ENCODE results near the gene SAP30.
A peak's percentile ranks its signal among the peaks of the same experiment; 100 is the strongest.

Gene SAP30

GRCh38 chr4:173337463-173337862 is 33.3 kb upstream of the SAP30 start:
- H3K4me1 ChIP-seq (ENCODE audit: insufficient read depth, low read length, severe bottlenecking): peaks cover 43% of the 10 kb centered on the region
- H3K4me3 ChIP-seq (ENCODE audit: low read depth, low read length, poor library complexity, severe bottlenecking): no peak overlapping the region
- no peaks in the 10 kb centered on the region for H3K9me3 ChIP-seq (ENCODE audit: low read length)
- TF ChIP-seq EZH2 (IDR thresholded peaks at IDR 0.05; ENCODE audit: borderline replicate concordance, low read length) (no peak), CTCF (IDR thresholded peaks at IDR 0.05; ENCODE audit: low read length) (no peak)
- H4K20me1 ChIP-seq (ENCODE audit: insufficient read depth, low read length): no peaks in the 10 kb centered on the region
- H3K79me2 ChIP-seq (ENCODE audit: insufficient read depth, low read length): peaks cover 34% of the 10 kb centered on the region
- H2AFZ ChIP-seq (ENCODE audit: low read length): no peak overlapping the region
- no peak overlapping the region for H3K9ac ChIP-seq (ENCODE audit: low read length)
- no peaks in the 10 kb centered on the region for H3K9me2 ChIP-seq (ENCODE audit: low read depth, low read length)
- no peaks in the 10 kb centered on the region for H3K27me3 ChIP-seq (ENCODE audit: insufficient read depth, low read length)
- no peaks in the 10 kb centered on the region for H3F3A ChIP-seq (ENCODE audit: insufficient read depth, low read length)
- peak overlapping the region; percentile 3 for H3K27ac ChIP-seq (ENCODE audit: low read depth, low read length, poor library complexity, severe bottlenecking)
- H3K36me3 ChIP-seq (ENCODE audit: insufficient read depth, low read length): peaks cover 11% of the 10 kb centered on the region
- no peak overlapping the region for H3K4me2 ChIP-seq (ENCODE audit: low read length)

GRCh38 chr4:173343832-173344397 is 26.8 kb upstream of the SAP30 start:
- Histone ChIP-seq H3F3A (ENCODE audit: insufficient read depth, low read length) (no peaks in the 10 kb centered on the region), H3K27me3 (ENCODE audit: insufficient read depth, low read length) (no peaks in the 10 kb centered on the region), H3K79me2 (ENCODE audit: insufficient read depth, low read length) (no peaks in the 10 kb centered on the region), H3K4me1 (ENCODE audit: insufficient read depth, low read length, severe bottlenecking) (peaks cover 19% of the 10 kb centered on the region), H2AFZ (ENCODE audit: low read length) (no peak overlapping the region), H3K27ac (ENCODE audit: low read depth, low read length, poor library complexity, severe bottlenecking) (no peak overlapping the region), H3K9me3 (ENCODE audit: low read length) (no peaks in the 10 kb centered on the region), H3K9me2 (ENCODE audit: low read depth, low read length) (no peaks in the 10 kb centered on the region), H3K4me3 (ENCODE audit: low read depth, low read length, poor library complexity, severe bottlenecking) (no peak overlapping the region), H4K20me1 (ENCODE audit: insufficient read depth, low read length) (no peaks in the 10 kb centered on the region), H3K9ac (ENCODE audit: low read length) (no peak overlapping the region), H3K4me2 (ENCODE audit: low read length) (no peak overlapping the region), H3K36me3 (ENCODE audit: insufficient read depth, low read length) (no peaks in the 10 kb centered on the region)
- no peak for TF ChIP-seq CTCF (IDR thresholded peaks at IDR 0.05; ENCODE audit: low read length)
- no peak for TF ChIP-seq EZH2 (IDR thresholded peaks at IDR 0.05; ENCODE audit: borderline replicate concordance, low read length)

GRCh38 chr4:173345648-173346047 is 25.1 kb upstream of the SAP30 start:
- H3K36me3 ChIP-seq (ENCODE audit: insufficient read depth, low read length): no peaks in the 10 kb centered on the region
- H3K9ac ChIP-seq (ENCODE audit: low read length): no peak overlapping the region
- peaks cover 6% of the 10 kb centered on the region for H3K4me1 ChIP-seq (ENCODE audit: insufficient read depth, low read length, severe bottlenecking)
- H2AFZ ChIP-seq (ENCODE audit: low read length): no peak overlapping the region
- no peaks in the 10 kb centered on the region for H3K9me2 ChIP-seq (ENCODE audit: low read depth, low read length)
- no peak overlapping the region for H3K27ac ChIP-seq (ENCODE audit: low read depth, low read length, poor library complexity, severe bottlenecking)
- no peaks in the 10 kb centered on the region for H3K27me3 ChIP-seq (ENCODE audit: insufficient read depth, low read length)
- no peaks in the 10 kb centered on the region for H3K9me3 ChIP-seq (ENCODE audit: low read length)
- H3F3A ChIP-seq (ENCODE audit: insufficient read depth, low read length): no peaks in the 10 kb centered on the region
- no peak overlapping the region for H3K4me3 ChIP-seq (ENCODE audit: low read depth, low read length, poor library complexity, severe bottlenecking)
- no peaks in the 10 kb centered on the region for H4K20me1 ChIP-seq (ENCODE audit: insufficient read depth, low read length)
- no peak overlapping the region for H3K4me2 ChIP-seq (ENCODE audit: low read length)
- TF ChIP-seq EZH2 (IDR thresholded peaks at IDR 0.05; ENCODE audit: borderline replicate concordance, low read length) (no peak), CTCF (IDR thresholded peaks at IDR 0.05; ENCODE audit: low read length) (no peak)
- no peaks in the 10 kb centered on the region for H3K79me2 ChIP-seq (ENCODE audit: insufficient read depth, low read length)

Measured in OCI-LY1 (cell line).